IMR-90 (cell line): ENCODE results near the gene SPCS2. TPM values are rescaled to one million over a fixed set of nuclear protein-coding genes. Genes with fewer than 3 reads are reported as not detected.

Experiments
- ATAC-seq: fragments of 200-7000 bp; cut with Tn5 transposase; 2 replicates; pipeline ENCODE4 v1.9.1; 2020; ENCODE audit warnings: low read depth, mild to moderate bottlenecking, moderate library complexity
- BruUV-seq: library from RNA; stranded (reverse); fragments of 400-500 nt; replicated peaks from 2 replicates; lab custom pipeline; 2021; lab: Mats Ljungman, UMichigan
- CTCF ChIA-PET: fragments of 300-600 bp; formaldehyde crosslinking; extraction: SDS; loops from one replicate; lab custom pipeline; 2021; ENCODE audit warnings: antibody characterized with exemption; lab: Yijun Ruan, JAX
- POLR2A ChIA-PET: fragments of 300-600 bp; sonication (Branson Sonifier 250); formaldehyde crosslinking; loops from one replicate; lab custom pipeline; 2022; ENCODE audit warnings: antibody characterized with exemption; ENCODE audit not compliant: unreplicated experiment; lab: Charles Lee
- DNase-seq: peaks from one replicate; pipeline ENCODE4 v3.0.0; 2013
- H2AFZ ChIP-seq: replicated peaks from 2 replicates; pipeline ENCODE3; 2013; ENCODE audit warnings: low read length, mild to moderate bottlenecking; ENCODE audit not compliant: poor library complexity
- H2AK5ac ChIP-seq: 2 replicates; pipeline ENCODE4 v1.6.1; 2013; ENCODE audit warnings: low read depth, low read length, inconsistent platforms
- H2AK9ac ChIP-seq: replicated peaks from 2 replicates; pipeline ENCODE3; 2013; ENCODE audit warnings: mild to moderate bottlenecking, low read depth, low read length, moderate library complexity; ENCODE audit not compliant: poor library complexity
- H2BK120ac ChIP-seq: 2 replicates; pipeline ENCODE4 v1.6.1; 2013; ENCODE audit warnings: low read depth, low read length, inconsistent platforms
- H2BK15ac ChIP-seq: 3 replicates; pipeline ENCODE4 v1.6.1; 2013; ENCODE audit warnings: low read depth, low read length, inconsistent platforms
- H2BK20ac ChIP-seq: 2 replicates; pipeline ENCODE4 v1.6.1; 2013; ENCODE audit warnings: low read depth, mild to moderate bottlenecking, inconsistent platforms, low read length, moderate library complexity
- H2BK5ac ChIP-seq: 2 replicates; pipeline ENCODE4 v1.6.1; 2013; ENCODE audit warnings: mild to moderate bottlenecking, low read depth, low read length, inconsistent platforms; ENCODE audit not compliant: poor library complexity, severe bottlenecking
- H3K14ac ChIP-seq: replicated peaks from 2 replicates; pipeline ENCODE4 v1.6.1; 2013; ENCODE audit warnings: low read depth, low read length, inconsistent platforms
- H3K18ac ChIP-seq: 2 replicates; pipeline ENCODE4 v1.6.1; 2013; ENCODE audit warnings: low read depth, low read length, control low read depth
- H3K23ac ChIP-seq: 2 replicates; pipeline ENCODE4 v1.6.1; 2013; ENCODE audit warnings: low read depth, low read length, inconsistent platforms
- H3K27ac ChIP-seq: 2 replicates; pipeline ENCODE4 v1.5.1; 2013; ENCODE audit warnings: mild to moderate bottlenecking, control low read depth, low read length; ENCODE audit not compliant: insufficient read depth
- H3K27me3 ChIP-seq: 2 replicates; pipeline ENCODE4 v1.6.1; 2013; ENCODE audit warnings: low read length; ENCODE audit not compliant: control insufficient read depth, insufficient read depth
- H3K36me3 ChIP-seq: 2 replicates; pipeline ENCODE4 v1.6.1; 2013; ENCODE audit warnings: low read length, mixed read lengths; ENCODE audit not compliant: control insufficient read depth, insufficient read depth
- H3K4ac ChIP-seq: 2 replicates; pipeline ENCODE4 v1.6.1; 2013; ENCODE audit warnings: low read depth, low read length, inconsistent platforms
- H3K4me1 ChIP-seq: 2 replicates; pipeline ENCODE4 v1.6.1; 2013; ENCODE audit warnings: low read length, mixed read lengths; ENCODE audit not compliant: control insufficient read depth, insufficient read depth
- H3K4me2 ChIP-seq: 2 replicates; pipeline ENCODE4 v1.6.1; 2013; ENCODE audit warnings: low read depth, mild to moderate bottlenecking, control low read depth, low read length, moderate library complexity
- H3K4me3 ChIP-seq: 2 replicates; pipeline ENCODE4 v1.5.1; 2013; ENCODE audit warnings: low read depth, mild to moderate bottlenecking, control low read depth, low read length, moderate library complexity; ENCODE audit not compliant: insufficient read depth
- H3K56ac ChIP-seq: 2 replicates; pipeline ENCODE4 v1.6.1; 2013; ENCODE audit warnings: low read length, inconsistent platforms; ENCODE audit not compliant: insufficient read depth; ENCODE audit errors: extremely low read depth
- H3K79me1 ChIP-seq, 2 experiments: 2 replicates each; pipeline ENCODE4 v1.6.1; 2013; ENCODE audit warnings: low read length in 2 of 2, inconsistent platforms in 1 of 2, low read depth in 1 of 2
- H3K9ac ChIP-seq: 2 replicates; pipeline ENCODE4 v1.6.1; 2013; ENCODE audit warnings: low read depth, low read length, control low read depth
- H3K9me1 ChIP-seq: 2 replicates; pipeline ENCODE4 v1.6.1; 2013; ENCODE audit warnings: low read length, inconsistent platforms; ENCODE audit not compliant: insufficient read depth
- H3K9me3 ChIP-seq: 2 replicates; pipeline ENCODE4 v1.6.1; 2013; ENCODE audit warnings: low read length; ENCODE audit not compliant: control insufficient read depth, insufficient read depth
- H4K20me1 ChIP-seq: 2 replicates; pipeline ENCODE4 v1.6.1; 2013; ENCODE audit warnings: low read length, inconsistent platforms; ENCODE audit not compliant: insufficient read depth
- H4K5ac ChIP-seq: 2 replicates; pipeline ENCODE4 v1.6.1; 2013; ENCODE audit warnings: mild to moderate bottlenecking, low read depth, low read length, control low read depth
- H4K8ac ChIP-seq, 2 experiments: 2 replicates each; pipeline ENCODE4 v1.6.1; 2013; ENCODE audit warnings: low read depth in 2 of 2, low read length in 2 of 2, control low read depth in 1 of 2, inconsistent platforms in 1 of 2
- H4K91ac ChIP-seq: 2 replicates; pipeline ENCODE4 v1.6.1; 2013; ENCODE audit warnings: low read depth, low read length, inconsistent platforms; ENCODE audit not compliant: insufficient read depth
- BHLHE40 ChIP-seq: fragments of 150-350 bp; IDR thresholded peaks from 2 replicates; pipeline ENCODE4 v1.6.1; 2016; ENCODE audit warnings: mild to moderate bottlenecking, low read depth, low read length
- CEBPB ChIP-seq: IDR thresholded peaks from 2 replicates; pipeline ENCODE4 v1.6.1; 2012; ENCODE audit warnings: low read depth, low read length, improper control_type of control experiment
- ELK1 ChIP-seq: fragments of 150-350 bp; IDR thresholded peaks from 2 replicates; pipeline ENCODE4 v1.6.1; 2016; ENCODE audit warnings: low read depth, mild to moderate bottlenecking, low read length, moderate library complexity, borderline replicate concordance
- FOS ChIP-seq: fragments of 150-350 bp; IDR thresholded peaks from 2 replicates; pipeline ENCODE4 v1.6.1; 2016; ENCODE audit warnings: low read depth, low read length
- MAZ ChIP-seq: IDR thresholded peaks from 2 replicates; pipeline ENCODE4 v1.6.1; 2012; ENCODE audit warnings: low read depth, mild to moderate bottlenecking, low read length, improper control_type of control experiment, moderate library complexity, borderline replicate concordance
- MXI1 ChIP-seq: IDR thresholded peaks from 2 replicates; pipeline ENCODE4 v1.6.1; 2012; ENCODE audit warnings: low read depth, mild to moderate bottlenecking, low read length, moderate library complexity, borderline replicate concordance
- NFE2L2 ChIP-seq: fragments of 150-350 bp; IDR thresholded peaks from 2 replicates; pipeline ENCODE4 v1.6.1; 2016; ENCODE audit warnings: low read depth, mild to moderate bottlenecking, low read length
- POLR2A ChIP-seq: IDR thresholded peaks from 2 replicates; pipeline ENCODE4 v1.6.1; 2012; ENCODE audit warnings: mild to moderate bottlenecking, low read depth, low read length
- RCOR1 ChIP-seq: IDR thresholded peaks from 2 replicates; pipeline ENCODE4 v1.6.1; 2012; ENCODE audit warnings: mild to moderate bottlenecking, low read length, improper control_type of control experiment; ENCODE audit not compliant: insufficient replicate concordance
- RFX5 ChIP-seq: IDR thresholded peaks from 2 replicates; pipeline ENCODE4 v1.8.0; 2012; ENCODE audit warnings: low read depth, mild to moderate bottlenecking, low read length, moderate library complexity
- SMC3 ChIP-seq: fragments of 150-350 bp; IDR thresholded peaks from 2 replicates; pipeline ENCODE4 v1.6.1; 2016; ENCODE audit warnings: low read depth, mild to moderate bottlenecking, antibody characterized with exemption, low read length, moderate library complexity
- WGBS, 2 experiments: methylation state at CpG; one replicate each; pipeline versions ENCODE4 v1.1.5 to v1.1.7; 2013; ENCODE audit warnings: missing lambda C conversion rate in 2 of 2; ENCODE audit not compliant: insufficient read length in 1 of 2; ENCODE audit errors: extremely low coverage in 2 of 2; 5-methylcytosine and 5-hydroxymethylcytosine counted together
- dilution Hi-C: fragments of 300-500 bp; cut with HindIII; formaldehyde crosslinking; loops from one replicate; pipeline ENCODE4 v1.14.3; 2018; ENCODE audit warnings: low sequenced_read_pairs; ENCODE audit not compliant: unreplicated experiment
- in situ Hi-C: fragments of 300-500 bp; cut with MboI; formaldehyde crosslinking; loops from 3 replicates; pipeline ENCODE4 v1.14.3; 2019; ENCODE audit warnings: low sequenced_read_pairs, inconsistent platforms, mixed read lengths
- intact Hi-C: fragments of 100-400 bp; cut with micrococcal nuclease; formaldehyde crosslinking; loops from 2 replicates; pipeline ENCODE4 v1.10.0; 2022
- polyA plus RNA-seq, 3 experiments: library from polyadenylated mRNA; depleted of rRNA; stranded (reverse); fragments of >200 nt; gene quantifications; 2 replicates each; pipeline ENCODE4 v1.2.3, GENCODE V29; 2012; ENCODE audit warnings: low replicate concordance in 1 of 3
- total RNA-seq: library from RNA; depleted of rRNA; stranded (reverse); fragments of >200 nt; gene quantifications from 2 replicates; pipeline ENCODE4 v1.2.3, GENCODE V29; 2012
- TF ChIP-seq, protein P1 (sequence below): fragments of 150-350 bp; IDR thresholded peaks from 2 replicates; pipeline ENCODE4 v1.6.1; 2017; ENCODE audit warnings: mild to moderate bottlenecking, antibody characterized with exemption, low read length, low read depth
- TF ChIP-seq, protein P2 (sequence below): conservative IDR thresholded peaks from 2 replicates; pipeline ENCODE4 v1.5.1; 2012; ENCODE audit warnings: mild to moderate bottlenecking, low read depth, low read length, improper control_type of control experiment

Gene SPCS2
- total and polyA plus RNA-seq, 2 of the 4 experiments (the other 2 are of a cell fraction) = 15.4 to 76.0 TPM

DNA sequence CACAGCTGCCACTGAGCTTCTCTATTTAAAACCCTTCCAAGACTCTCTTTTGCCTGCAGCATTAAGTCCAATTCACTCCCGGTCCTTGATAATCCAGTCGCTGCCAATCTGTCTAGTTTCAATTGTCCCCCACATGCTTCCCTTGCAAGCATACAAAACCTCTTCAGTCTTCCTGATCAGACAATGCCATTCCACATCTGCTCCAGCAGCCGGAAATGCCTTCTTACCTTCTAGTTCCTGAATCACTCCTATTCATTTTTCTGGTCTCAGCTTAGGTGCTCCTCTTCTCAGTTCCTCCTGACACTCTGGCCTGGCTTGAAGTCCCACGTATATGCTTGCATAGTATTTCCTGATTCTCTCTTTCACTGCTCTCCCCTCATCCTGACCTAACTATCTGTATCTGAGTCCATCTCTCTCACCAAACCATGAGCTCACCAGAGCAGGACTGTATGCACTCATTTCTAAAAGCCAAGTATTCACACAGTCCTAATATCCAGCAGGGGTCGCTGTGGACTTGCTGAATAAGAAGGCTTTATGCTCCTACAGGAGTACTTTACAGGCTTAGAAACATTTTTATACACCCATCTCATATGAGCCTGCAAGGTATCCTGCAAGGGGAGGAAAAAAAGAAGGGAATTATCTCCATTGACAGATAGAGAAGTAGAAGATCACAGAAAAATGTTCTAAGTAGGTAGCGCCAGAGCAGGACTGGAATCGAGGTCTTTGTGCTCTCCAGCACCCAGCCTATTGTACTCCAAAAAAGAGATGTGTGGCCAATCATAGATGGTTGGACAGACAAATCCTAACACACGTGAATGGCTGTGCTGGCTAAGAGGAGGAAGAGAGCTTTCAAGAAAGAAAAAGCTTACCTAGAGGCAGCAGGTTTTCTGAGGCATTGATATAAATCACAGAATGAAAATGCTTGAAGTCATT is 19.4 kb upstream of the SPCS2 start:
- ChIA-PET CTCF (interaction anchor here (0.5 to 1.4 kb wide), 8 partner anchors 8 to 282 kb away, joined by 3 to 7 read pairs (median 3); no protein-coding TSS in a partner anchor), POLR2A (no interaction called here)
- intact Hi-C loops (loop anchor here (1.0 to 2.0 kb wide), 4 partner anchors 103 to 319 kb away; no protein-coding TSS in a partner anchor), in situ Hi-C loops (loop anchor here (5.0 kb wide), 1 partner anchor 318 kb away; no protein-coding TSS in a partner anchor), dilution Hi-C loops (no loop called here)
- Histone ChIP-seq H2BK15ac (0 out of 3 replicates have a peak overlapping the region, but pooled peaks have one; percentile 13), H3K4ac (no peak overlapping the region), H2AK9ac (no peak overlapping the region), H4K91ac (no peak overlapping the region), H3K9me3 (no peaks in the 10 kb centered on the region), H3K79me1 (peaks cover 0 to 7% of the 10 kb centered on the region in 2 experiments; a peak in 1 of 4 replicates), H2AK5ac (no peak overlapping the region), H3K4me1 (peaks cover 14% of the 10 kb centered on the region), H3K56ac (no peak overlapping the region), H4K5ac (no peak overlapping the region), H3K36me3 (peaks cover 2% of the 10 kb centered on the region), H2BK5ac (no peak overlapping the region), H2BK20ac (no peak overlapping the region), H3K27ac (no peak overlapping the region), H4K8ac (no peak overlapping the region), H2BK120ac (no peak overlapping the region), H3K14ac (no peak overlapping the region), H3K23ac (no peak overlapping the region), H3K4me2 (no peak overlapping the region), H3K27me3 (no peaks in the 10 kb centered on the region), H3K9me1 (peaks cover 4% of the 10 kb centered on the region; the same call in 1 of the 2 replicates), H4K20me1 (no peaks in the 10 kb centered on the region), H3K18ac (no peak overlapping the region), H2AFZ (no peak overlapping the region), H3K4me3 (no peak overlapping the region), H3K9ac (no peak overlapping the region)
- DNase-seq (peak; percentile 95), ATAC-seq (peak; percentile 81)
- WGBS, 2 experiments = 75% methylated on average over 4 of the region's 8 CpGs; no CpG with 5 or more reads in 1 of the 2 experiments
- no TSS peak for BruUV-seq
- TF ChIP-seq, protein P1, sequence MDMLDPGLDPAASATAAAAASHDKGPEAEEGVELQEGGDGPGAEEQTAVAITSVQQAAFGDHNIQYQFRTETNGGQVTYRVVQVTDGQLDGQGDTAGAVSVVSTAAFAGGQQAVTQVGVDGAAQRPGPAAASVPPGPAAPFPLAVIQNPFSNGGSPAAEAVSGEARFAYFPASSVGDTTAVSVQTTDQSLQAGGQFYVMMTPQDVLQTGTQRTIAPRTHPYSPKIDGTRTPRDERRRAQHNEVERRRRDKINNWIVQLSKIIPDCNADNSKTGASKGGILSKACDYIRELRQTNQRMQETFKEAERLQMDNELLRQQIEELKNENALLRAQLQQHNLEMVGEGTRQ = no peak
- no peak for TF ChIP-seq BHLHE40
- peak; percentile 87 for TF ChIP-seq SMC3
- no peak for TF ChIP-seq POLR2A
- TF ChIP-seq, protein P2, sequence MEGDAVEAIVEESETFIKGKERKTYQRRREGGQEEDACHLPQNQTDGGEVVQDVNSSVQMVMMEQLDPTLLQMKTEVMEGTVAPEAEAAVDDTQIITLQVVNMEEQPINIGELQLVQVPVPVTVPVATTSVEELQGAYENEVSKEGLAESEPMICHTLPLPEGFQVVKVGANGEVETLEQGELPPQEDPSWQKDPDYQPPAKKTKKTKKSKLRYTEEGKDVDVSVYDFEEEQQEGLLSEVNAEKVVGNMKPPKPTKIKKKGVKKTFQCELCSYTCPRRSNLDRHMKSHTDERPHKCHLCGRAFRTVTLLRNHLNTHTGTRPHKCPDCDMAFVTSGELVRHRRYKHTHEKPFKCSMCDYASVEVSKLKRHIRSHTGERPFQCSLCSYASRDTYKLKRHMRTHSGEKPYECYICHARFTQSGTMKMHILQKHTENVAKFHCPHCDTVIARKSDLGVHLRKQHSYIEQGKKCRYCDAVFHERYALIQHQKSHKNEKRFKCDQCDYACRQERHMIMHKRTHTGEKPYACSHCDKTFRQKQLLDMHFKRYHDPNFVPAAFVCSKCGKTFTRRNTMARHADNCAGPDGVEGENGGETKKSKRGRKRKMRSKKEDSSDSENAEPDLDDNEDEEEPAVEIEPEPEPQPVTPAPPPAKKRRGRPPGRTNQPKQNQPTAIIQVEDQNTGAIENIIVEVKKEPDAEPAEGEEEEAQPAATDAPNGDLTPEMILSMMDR = peak; percentile 93
- no peak for TF ChIP-seq RFX5
- TF ChIP-seq RCOR1 = no peak
- no peak for TF ChIP-seq FOS
- TF ChIP-seq MXI1 = no peak
- no peak for TF ChIP-seq MAZ
- TF ChIP-seq ELK1 = no peak
- TF ChIP-seq NFE2L2 = no peak
- TF ChIP-seq CEBPB = no peak
